NCI-H2171 treated with DMSO at 0.1 percent for 48 hours (cell line): ENCODE data around the gene RNF169.

ENCODE experiments used
- DNase-seq: peaks from one replicate; lab custom pipeline; 2025; lab: John Stamatoyannopoulos, UW

Gene RNF169

GRCh38 chr11:74770456-74770855 lies 21.8 kb downstream of the RNF169 start:
- no peak for DNase-seq

GRCh38 chr11:74771139-74771538 lies 22.5 kb downstream of the RNF169 start:
- DNase-seq: no peak

GRCh38 chr11:74773476-74773875 lies 24.8 kb downstream of the RNF169 start:
- DNase-seq: no peak

GRCh38 chr11:74775762-74776161 lies 27.1 kb downstream of the RNF169 start:
- no peak for DNase-seq

GRCh38 chr11:74776546-74776945 lies 27.9 kb downstream of the RNF169 start:
- no peak for DNase-seq

- DNase-seq: no peak
These were observed 28.4 kb downstream of the RNF169 start for GRCh38 chr11:74777038-74777437.

- no peak for DNase-seq
These were observed 29.2 kb downstream of the RNF169 start for GRCh38 chr11:74777877-74778276.

- no peak for DNase-seq
These were observed 29.9 kb downstream of the RNF169 start for GRCh38 chr11:74778581-74778980.

- DNase-seq: no peak
These were observed 31.8 kb downstream of the RNF169 start for GRCh38 chr11:74780248-74781005.

GRCh38 chr11:74783241-74783871 lies 34.7 kb downstream of the RNF169 start:
- DNase-seq: no peak

GRCh38 chr11:74784234-74784633 lies 35.6 kb downstream of the RNF169 start:
- no peak for DNase-seq

GRCh38 chr11:74784726-74785125 lies 36.1 kb downstream of the RNF169 start:
- DNase-seq: no peak

- no peak for DNase-seq
These were observed 37.9 kb downstream of the RNF169 start for GRCh38 chr11:74786574-74786973.

- peak; percentile 11 for DNase-seq
These were observed 42.9 kb downstream of the RNF169 start for GRCh38 chr11:74791333-74792100.

- DNase-seq: no peak
These were observed 57.6 kb downstream of the RNF169 start for GRCh38 chr11:74806267-74806666.

GRCh38 chr11:74809801-74810200 lies 61.2 kb downstream of the RNF169 start:
- DNase-seq: no peak

GRCh38 chr11:74815966-74816365 lies 67.3 kb downstream of the RNF169 start:
- no peak for DNase-seq

GRCh38 chr11:74816664-74817063 lies 68.0 kb downstream of the RNF169 start:
- DNase-seq: no peak

- DNase-seq: no peak
These were observed 69.8 kb downstream of the RNF169 start for GRCh38 chr11:74818283-74818946.

GRCh38 chr11:74819400-74819799 lies 70.8 kb downstream of the RNF169 start:
- no peak for DNase-seq

GRCh38 chr11:74820763-74821162 lies 72.1 kb downstream of the RNF169 start:
- DNase-seq: no peak

- DNase-seq: no peak
These were observed 73.5 kb downstream of the RNF169 start for GRCh38 chr11:74822170-74822569.
